CD4-positive, alpha-beta T cell treated with Interleukin-2 at 100 ng/mL for 4 hours (primary cell): Measurements from ENCODE around the gene ITGA2.
A peak's percentile ranks its signal among the peaks of the same experiment; 100 is the strongest.
"Not testable (repeated sequence)": the region's sequence is repeated elsewhere in the genome, so short reads cannot be mapped to it uniquely, and the experiment has no call there.

ENCODE experiments used
- DNase-seq: peaks from one replicate; pipeline ENCODE4 v3.0.0-alpha.2; 2020; ENCODE audit warnings: low spot score

Gene ITGA2

DNA sequence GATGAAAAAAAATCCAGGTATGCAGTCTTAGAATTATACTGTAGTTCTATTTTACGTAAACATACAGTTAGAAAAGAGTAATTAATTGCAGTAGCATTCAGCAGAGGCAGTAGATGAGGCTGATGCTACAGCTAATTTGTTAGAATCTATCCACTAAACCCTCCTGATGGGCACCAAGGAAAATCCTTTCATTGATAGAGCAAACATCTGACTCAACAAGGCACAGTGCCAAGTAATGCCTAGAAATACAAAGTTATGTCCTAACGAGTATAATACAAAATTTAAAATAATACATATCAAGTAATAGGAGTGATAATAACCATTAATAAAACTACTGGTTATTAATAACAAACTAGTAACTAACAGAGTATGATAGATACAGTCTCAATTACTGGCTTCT is 111.5 kb downstream of the ITGA2 start:
- no peak for DNase-seq

DNA sequence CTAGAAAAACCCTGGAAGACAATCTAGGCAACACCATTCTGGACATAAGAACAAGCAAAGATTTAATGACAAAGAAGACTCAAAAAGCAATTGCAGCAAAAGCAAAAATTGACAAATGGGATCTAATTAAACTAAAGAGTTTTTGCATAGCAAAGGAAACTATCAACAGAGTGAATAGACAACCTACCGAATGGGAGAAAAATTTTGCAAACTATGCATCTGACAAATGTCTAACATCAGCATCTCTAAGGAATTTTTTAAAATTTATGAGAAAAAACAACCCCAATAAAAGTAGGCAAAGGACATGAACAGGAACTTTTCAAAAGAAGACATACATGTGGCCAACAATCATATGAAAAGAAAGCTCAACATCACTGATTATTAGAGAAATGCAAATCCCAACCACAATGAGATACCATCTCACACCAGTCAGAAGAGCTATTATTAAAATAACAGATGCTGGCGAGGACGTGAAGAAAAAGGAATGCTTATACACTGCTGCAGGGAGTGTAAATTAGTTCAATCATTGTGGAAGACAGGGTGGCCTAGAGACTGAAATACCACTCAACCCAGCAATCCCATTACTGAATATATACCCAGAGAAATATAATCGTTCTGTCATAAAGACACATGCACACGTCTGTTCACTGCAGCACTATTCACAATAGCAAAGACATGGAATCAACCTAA is 116.6 kb downstream of the ITGA2 start:
- no peak for DNase-seq

DNA sequence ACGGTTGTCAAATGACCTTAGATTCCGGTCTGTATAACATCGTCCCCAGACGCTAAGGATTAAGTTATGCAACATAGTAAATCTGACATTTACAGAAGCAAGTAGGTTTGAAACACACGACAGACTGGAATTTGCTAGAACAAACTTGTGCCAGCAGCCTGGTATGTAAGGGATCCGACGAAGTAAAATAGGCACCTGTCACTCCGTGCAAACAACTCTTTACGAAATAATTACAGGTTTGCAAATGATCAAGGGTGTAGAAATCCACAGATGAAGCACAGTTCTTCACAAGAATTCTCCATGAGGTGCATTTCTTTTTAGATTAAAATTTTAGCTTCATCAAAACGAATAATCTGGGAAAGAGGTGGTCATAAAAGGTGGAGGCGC is 119.9 kb downstream of the ITGA2 start:
- peak; percentile 17 for DNase-seq

DNA sequence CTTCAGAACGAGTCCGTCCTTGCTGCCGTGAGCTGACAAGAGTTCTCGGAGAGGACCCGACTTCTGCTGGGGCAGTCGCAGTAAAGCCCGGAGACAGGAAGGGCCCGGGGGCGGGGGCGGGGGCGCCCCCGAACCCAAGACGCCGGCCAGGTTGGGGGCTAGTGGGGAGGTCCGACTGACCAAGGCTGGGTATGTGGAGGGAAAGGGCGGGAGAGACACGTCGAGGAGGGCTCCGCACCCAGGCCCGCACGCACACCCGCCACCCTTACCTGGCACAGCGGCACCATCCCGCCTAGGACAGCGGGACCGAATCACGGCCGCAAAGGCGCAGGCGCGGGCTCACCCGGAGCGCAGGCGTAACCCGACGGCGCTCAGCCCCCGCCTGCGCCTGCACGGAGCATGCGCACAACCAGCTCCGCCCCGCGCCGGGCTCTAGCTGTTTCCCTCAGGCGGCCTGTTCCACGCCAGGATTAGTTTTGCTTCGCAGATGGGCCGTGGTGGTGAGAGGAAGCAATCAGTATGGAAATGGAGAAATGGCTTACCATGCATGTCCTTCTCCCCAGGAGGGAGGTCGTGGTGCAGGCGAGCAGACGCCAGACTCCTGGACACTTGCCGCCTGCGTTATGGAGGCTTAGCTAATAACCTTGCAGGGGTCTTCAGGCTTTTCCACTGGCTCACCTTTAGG is 120.4 kb downstream of the ITGA2 start, which contains the start of gene MOCS2:
Gene MOCS2, minus strand, starts transcription at position 315 of the 685 bp plus-strand sequence. CDS start 2,583 bp downstream, outside the sequence.
- peak; percentile 91 for DNase-seq

DNA sequence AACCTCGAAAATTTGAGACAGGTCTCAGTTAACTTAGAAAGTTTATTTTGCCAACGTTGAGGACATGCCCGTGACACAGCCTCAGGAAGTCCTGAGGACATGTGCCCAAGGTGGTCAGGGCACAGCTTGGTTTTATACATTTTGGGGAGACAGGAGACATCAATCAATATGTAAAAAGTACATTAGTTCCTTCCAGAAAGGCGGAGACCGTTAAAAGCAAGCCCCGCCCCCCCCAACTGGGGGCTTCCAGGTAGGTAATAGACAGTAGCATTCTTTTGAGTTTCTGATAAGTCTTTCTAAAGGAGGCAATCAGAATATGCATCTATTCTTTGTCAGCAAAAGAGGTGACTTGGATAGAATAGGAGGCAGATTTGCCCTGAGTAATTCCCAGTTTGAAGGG is 121.0 kb downstream of the ITGA2 start:
- no peak for DNase-seq

DNA sequence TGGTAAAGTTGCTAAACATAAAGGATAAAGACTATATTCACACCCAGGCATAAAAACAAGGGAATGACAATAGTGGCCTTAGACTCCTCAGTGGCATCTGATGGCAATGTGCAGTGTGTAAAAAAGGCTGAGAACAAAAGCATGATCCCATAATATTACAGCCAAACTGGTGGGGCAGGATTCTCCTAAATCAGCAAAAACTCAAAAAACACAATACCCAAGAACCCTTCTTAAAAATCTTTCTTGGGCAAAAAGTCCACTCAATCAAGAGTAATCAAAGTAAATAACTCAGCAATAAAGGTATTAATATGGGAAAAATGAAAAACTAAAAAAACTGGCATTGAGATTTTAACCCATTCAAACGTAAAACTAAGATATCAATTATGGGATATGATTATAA is 122.0 kb downstream of the ITGA2 start:
- no peak for DNase-seq

DNA sequence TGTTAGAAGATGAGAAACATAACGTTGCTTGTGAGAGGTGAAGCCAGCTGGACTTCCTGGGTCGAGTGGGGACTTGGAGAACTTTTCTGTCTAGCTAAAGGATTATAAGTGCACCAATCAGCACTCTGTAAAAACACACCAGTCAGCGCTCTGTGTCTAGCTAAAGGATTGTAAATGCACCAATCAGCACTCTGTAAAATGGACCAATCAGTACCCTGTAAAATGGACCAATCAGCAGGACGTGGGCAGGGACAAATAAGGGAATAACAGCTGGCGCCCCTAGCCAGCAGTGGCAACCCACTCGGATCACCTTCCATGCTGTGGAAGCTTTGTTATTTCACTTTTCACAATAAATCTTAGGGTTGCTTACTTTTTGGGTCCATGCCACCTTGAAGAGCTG is 123.2 kb downstream of the ITGA2 start:
- not testable (repeated sequence) for DNase-seq

DNA sequence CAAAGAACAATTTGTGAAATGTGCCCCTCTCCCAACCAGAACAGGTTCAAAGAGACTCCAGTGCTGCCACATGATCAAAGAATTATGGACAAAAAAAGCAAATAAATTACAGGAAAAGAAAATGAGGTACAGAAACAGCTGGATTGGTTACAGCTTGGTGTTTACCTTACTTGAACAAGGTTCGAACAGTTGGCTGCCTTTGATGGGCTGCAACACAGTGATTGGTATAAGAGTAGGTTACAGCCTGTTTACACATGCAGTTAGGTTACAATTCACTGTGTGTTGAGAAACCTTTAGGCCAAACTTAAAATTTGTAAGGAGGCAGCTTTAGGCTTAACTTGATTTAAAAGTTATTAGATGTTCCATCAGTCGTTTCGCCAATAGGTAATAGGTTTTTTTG is 123.8 kb downstream of the ITGA2 start:
- DNase-seq, result no peak

DNA sequence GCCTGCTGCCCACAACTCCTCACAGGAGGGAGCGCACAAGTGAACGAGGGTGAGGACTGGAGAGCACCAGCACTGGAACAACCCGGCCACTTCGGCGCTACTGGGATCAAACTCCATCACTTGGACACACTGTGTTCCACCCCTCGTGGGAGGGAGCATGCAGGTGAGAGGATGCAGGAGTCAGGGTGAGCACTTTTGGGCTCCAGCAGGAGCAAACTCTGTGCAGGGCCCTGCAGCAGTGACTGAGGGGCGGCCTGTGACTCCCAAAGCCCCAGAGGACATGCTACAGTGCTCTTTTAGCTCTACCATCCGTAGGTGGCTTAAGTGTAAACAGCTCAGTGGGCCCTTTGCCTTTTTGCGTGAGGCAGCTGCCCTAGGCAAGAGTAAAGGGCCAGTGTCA is 124.8 kb downstream of the ITGA2 start:
- DNase-seq, result no peak

DNA sequence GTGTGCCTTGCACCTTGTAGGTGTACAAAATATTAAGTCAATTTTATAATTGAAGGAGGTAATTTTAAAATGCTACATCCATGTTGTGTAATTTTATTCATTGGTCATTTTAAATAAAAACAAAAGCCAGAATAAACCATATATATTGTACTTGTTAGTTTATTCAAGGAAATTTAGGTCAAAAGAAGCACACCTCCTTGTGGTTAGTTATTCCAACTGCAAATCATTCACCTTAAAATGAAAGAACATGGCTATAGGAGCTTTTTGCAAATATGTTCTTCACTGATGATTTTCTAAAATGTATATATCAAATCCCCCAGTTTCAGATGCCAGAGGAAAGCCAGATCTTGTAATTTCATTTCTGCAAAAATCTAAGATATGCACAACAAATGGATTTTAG is 125.8 kb downstream of the ITGA2 start:
- no peak for DNase-seq

DNA sequence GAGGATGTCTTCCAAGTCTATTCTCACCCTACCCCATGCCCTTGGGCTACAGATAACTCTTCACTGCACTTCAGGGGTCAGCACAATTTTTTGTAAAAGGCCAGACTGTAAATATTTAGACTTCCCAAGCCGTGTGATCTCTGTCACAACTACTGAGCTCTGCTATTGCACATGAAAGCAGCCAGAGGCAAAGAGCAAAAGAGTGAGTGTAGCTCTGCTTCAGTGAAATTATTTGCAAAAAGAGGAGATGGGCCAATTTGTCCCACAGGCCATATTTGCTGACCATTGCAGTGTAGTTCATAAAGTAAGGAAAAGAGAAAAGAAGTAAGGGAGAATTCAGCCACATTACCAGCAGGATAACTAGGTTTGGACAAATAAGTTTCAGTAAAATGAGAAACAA is 127.4 kb downstream of the ITGA2 start:
- no peak for DNase-seq

DNA sequence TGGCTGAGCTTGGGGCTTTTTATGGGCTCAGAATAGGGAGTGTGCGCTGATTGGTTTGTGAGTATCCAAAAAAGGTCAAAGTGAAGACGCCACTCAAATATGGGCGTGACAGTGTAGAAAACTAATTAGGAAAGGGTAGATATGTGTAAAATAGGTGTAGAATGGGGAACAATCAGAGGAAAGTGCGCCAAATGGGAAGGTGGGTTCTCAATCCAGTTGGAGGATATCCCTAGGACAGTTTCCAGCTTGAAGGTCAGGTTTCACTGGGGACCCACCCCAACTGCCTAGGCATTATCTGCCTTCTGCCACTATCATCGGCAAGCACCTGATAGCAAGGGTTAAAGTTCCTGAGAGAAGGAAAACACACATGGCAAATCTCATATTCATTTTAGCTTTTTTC is 129.7 kb downstream of the ITGA2 start:
- no peak for DNase-seq

DNA sequence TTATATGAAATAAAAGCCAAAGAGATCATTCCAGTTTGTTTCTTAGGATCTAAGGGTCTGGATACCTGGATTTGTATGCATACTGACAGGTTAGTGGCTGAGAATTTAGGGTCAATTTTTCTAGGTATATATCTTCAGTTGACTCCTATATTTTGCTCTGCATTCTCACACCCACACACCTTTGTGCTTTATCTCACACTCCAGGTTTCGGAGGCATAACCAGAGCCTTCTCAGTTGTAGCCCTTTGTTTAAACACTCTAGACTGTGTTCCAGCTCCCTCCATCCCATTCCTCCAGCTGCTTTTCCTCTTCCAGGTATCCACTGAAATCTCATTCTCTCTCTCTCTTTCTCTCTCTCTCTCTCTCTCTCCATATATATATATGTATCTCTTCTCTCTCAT is 131.0 kb downstream of the ITGA2 start:
- DNase-seq, result no peak

DNA sequence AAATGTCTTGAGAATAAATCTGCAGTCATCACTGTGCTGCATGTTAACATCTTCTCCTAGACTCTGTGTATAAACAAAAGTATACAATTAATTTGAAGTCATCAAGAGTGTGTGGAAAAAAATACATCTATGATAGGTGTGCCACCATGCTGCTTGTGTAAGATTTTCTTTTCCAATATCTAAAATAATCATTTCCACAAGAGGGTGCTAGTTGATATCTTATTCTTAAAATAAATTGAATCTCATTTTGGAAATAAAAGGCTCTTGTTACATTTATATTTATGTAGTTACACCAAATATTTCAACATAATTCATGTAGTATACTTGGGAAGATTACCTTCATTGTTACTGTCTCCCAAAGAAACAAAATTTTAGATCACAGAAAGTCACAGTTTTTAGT is 134.6 kb downstream of the ITGA2 start:
- no peak for DNase-seq

DNA sequence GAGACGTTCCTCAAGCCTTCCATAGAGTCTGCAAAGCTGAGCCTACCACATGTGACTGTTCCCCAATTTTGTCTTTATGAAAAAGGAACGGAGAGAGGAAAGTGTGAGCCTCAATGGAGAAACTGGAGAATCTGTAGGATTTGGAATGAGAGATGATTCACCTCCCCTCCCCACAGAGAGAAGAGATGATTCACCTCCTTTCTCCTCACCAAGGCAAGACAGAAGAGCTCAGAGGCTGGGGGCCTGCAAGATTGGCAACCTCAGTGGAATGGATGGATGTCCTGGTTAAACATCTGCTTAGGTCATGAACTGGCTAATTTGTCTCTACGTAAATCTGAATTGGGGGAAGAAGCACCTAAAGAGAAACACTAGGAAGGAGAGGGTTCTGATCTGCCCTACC is 137.4 kb downstream of the ITGA2 start:
- DNase-seq, result no peak

DNA sequence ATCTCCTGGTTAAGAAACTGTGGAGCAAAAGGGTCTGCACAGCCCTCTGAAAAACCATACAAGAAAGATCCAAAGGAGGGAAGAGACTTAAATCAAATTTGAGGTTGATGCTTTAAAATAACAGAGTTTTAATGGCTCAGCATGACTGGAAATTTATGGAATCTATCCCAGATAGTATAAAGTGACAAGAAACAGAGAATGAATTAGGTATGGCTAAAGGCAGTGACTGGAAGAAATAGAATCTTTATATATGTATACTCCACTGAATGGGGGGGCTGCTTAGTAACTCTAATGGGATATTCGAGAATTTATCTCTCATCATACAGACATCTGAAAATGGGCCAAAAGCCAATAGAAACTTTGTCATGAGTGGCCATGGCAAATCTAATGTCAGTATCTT is 138.0 kb downstream of the ITGA2 start:
- no peak for DNase-seq

DNA sequence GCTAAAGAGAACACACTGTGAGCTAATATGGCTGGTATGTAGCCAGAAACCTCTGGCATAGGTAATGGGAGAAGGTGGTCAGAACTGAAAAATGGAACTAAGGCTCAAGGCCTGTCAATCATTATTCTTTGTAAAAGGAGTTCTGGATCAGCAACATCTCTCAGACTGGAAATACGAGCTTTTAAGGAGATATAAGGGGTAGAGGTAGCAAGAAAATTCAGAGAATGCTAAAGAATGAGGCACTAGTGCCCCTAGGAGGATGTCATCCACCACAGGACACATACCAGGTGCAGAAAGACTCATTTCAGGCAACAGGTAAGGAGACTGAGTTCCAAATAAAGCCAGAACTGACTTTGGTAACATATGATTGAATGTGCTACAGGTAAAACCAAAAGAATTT is 139.3 kb downstream of the ITGA2 start:
- no peak for DNase-seq

DNA sequence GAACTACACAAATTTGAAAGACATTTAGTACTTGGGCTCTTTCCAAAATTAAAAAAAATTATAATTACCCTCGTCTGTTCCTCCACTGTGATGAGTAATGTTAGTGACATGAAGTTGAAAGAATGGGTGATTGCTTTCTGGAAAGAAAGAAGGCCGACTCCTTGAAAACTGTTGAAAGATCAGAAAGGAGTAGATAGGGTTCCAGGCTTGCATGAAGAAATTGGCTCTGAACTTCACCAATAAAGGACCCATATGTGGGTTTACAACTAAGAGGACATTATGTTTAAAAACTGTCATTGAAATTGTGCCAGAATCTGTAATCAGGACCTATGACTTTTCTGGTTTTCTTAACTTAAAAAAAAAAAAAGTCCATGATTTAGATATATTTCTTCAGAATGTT is 141.1 kb downstream of the ITGA2 start:
- DNase-seq, result no peak

DNA sequence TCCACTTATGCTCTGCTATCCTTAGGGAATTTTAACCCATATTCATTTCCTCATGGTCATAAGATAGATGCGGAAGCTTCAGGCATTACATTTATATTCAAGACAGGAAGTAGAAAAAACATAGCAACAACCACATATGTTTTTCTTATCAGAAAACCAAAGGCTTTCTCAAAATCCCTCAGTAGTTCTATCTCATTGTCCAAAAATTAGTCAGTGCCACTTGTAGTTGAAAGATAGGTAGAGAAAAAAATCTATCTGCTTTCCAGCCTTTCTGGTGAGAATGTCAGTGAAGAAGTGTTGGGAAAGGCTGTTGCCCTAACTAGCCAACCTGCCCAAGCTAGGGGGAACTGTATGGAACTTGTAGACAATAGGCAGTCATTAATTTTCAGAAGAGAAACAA is 143.9 kb downstream of the ITGA2 start:
- no peak for DNase-seq
